ENCODE data around the gene EPHB1.

Gene EPHB1

GRCh38 chr3:135301670-135302069, 506.6 kb downstream of the EPHB1 start:
- ATAC-seq = no peak
- Mint-ChIP-seq H3K9me3 (peaks cover 3 to 20% of the 10 kb centered on the region in 2 donors), H3K4me1 (no peaks in the 10 kb centered on the region), H3K27ac (no peak overlapping the region), H3K4me3 (no peak overlapping the region), H3K27me3 (no peaks in the 10 kb centered on the region)
- no peak for DNase-seq

GRCh38 chr3:135304378-135304777, 509.3 kb downstream of the EPHB1 start:
- ATAC-seq (no peak), DNase-seq (no peak)
- H3K4me1 Mint-ChIP-seq = no peaks in the 10 kb centered on the region
- H3K9me3 Mint-ChIP-seq = peaks cover 3 to 20% of the 10 kb centered on the region in 2 donors
- H3K27ac Mint-ChIP-seq = no peak overlapping the region
- H3K4me3 Mint-ChIP-seq = no peak overlapping the region
- H3K27me3 Mint-ChIP-seq = no peaks in the 10 kb centered on the region

All from stimulated activated naive CD8-positive, alpha-beta T cell treated with anti-CD3 and anti-CD28 coated beads, Interleukin-15, amount 100 ng/mL, for 72 hours (primary cell).